OCI-LY3 (cell line): ENCODE measurements around the gene NRAP.

Experiments
- H2AFZ ChIP-seq: fragments of 200-600, 300-600 bp; shearing (Covaris generic); 2 replicates; pipeline ENCODE4 v1.6.0; 2014; ENCODE audit warnings: antibody characterized with exemption, low read depth, low read length
- H3K27ac ChIP-seq: fragments of 200-600, 300-600 bp; sonication (generic); 2 replicates; pipeline ENCODE4 v1.5.1; 2014; ENCODE audit warnings: mild to moderate bottlenecking, low read length, moderate library complexity, mixed read lengths
- H3K27me3 ChIP-seq: fragments of 200-600, 300-600 bp; sonication (generic); 2 replicates; pipeline ENCODE4 v1.6.1; 2014; ENCODE audit warnings: low read depth, low read length, mixed read lengths
- H3K36me3 ChIP-seq: fragments of 200-600, 300-600 bp; sonication (generic); replicated peaks from 2 replicates; pipeline ENCODE3; 2014; ENCODE audit warnings: low read depth, low read length, mixed read lengths
- H3K4me1 ChIP-seq: fragments of 300-600, 200-600 bp; sonication (generic); 2 replicates; pipeline ENCODE4 v1.6.1; 2014; ENCODE audit warnings: low read length, mixed read lengths
- H3K4me2 ChIP-seq: fragments of 200-600, 300-600 bp; sonication (generic); 2 replicates; pipeline ENCODE4 v1.6.1; 2014; ENCODE audit warnings: low read length, mixed read lengths
- H3K4me3 ChIP-seq: fragments of 300-600, 200-600 bp; sonication (generic); 2 replicates; pipeline ENCODE4 v1.5.1; 2014; ENCODE audit warnings: antibody characterized with exemption, mild to moderate bottlenecking, low read length, moderate library complexity
- H3K79me2 ChIP-seq: fragments of 300-600, 200-600 bp; shearing (Covaris generic); 2 replicates; pipeline ENCODE4 v1.6.1; 2014; ENCODE audit warnings: mild to moderate bottlenecking, low read length, mixed read lengths
- H3K9ac ChIP-seq: fragments of 300-600, 200-600 bp; shearing (Covaris generic); 2 replicates; pipeline ENCODE4 v1.6.0; 2014; ENCODE audit warnings: mild to moderate bottlenecking, low read length, moderate library complexity
- H3K9me3 ChIP-seq: fragments of 200-600, 300-600 bp; shearing (Covaris generic); 2 replicates; pipeline ENCODE4 v1.6.1; 2014; ENCODE audit warnings: low read length, mixed read lengths; ENCODE audit not compliant: insufficient read depth
- H4K20me1 ChIP-seq: fragments of 200-600, 300-600 bp; sonication (generic); 2 replicates; pipeline ENCODE4 v1.6.1; 2016; ENCODE audit warnings: low read length, mixed read lengths; ENCODE audit not compliant: insufficient read depth
- CTCF ChIP-seq: fragments of 200-600, 300-600 bp; sonication (generic); IDR thresholded peaks from 2 replicates; pipeline ENCODE4 v1.5.1; 2014; ENCODE audit warnings: antibody characterized with exemption, low read length, low read depth
- EZH2phosphoT487 ChIP-seq: fragments of 200-600 bp; shearing (Covaris generic); IDR thresholded peaks from 2 replicates; pipeline ENCODE4 v1.6.1; 2018; ENCODE audit warnings: antibody characterized with exemption, mixed run types, low read depth

Gene NRAP

GRCh38 chr10:113663908-113664307 is at the start of gene NRAP:
Gene NRAP (minus strand): TSS chr10:113664041. CDS start chr10:113663882, 159 bp downstream.
- H3K9me3 ChIP-seq = no peaks in the 10 kb centered on the region
- no peak within 1 kb of the TSS for H3K9ac ChIP-seq
- H3K36me3 ChIP-seq = no peaks in the 10 kb centered on the region
- TF ChIP-seq EZH2phosphoT487 = no peak
- TF ChIP-seq CTCF = no peak
- H3K27ac ChIP-seq = no peak within 1 kb of the TSS
- no peak within 1 kb of the TSS for H2AFZ ChIP-seq
- no peaks in the 10 kb centered on the region for H4K20me1 ChIP-seq
- H3K79me2 ChIP-seq = no peaks in the 10 kb centered on the region
- H3K4me3 ChIP-seq = no peak within 1 kb of the TSS
- no peak within 1 kb of the TSS for H3K4me2 ChIP-seq
- no peaks in the 10 kb centered on the region for H3K4me1 ChIP-seq
- H3K27me3 ChIP-seq = no peaks in the 10 kb centered on the region

- H3K36me3 ChIP-seq = no peaks in the 10 kb centered on the region
- H3K9me3 ChIP-seq = no peaks in the 10 kb centered on the region
- no peak overlapping the region for H2AFZ ChIP-seq
- no peak overlapping the region for H3K27ac ChIP-seq
- no peaks in the 10 kb centered on the region for H3K79me2 ChIP-seq
- no peak for TF ChIP-seq CTCF
- TF ChIP-seq EZH2phosphoT487 = no peak
- H4K20me1 ChIP-seq = peaks cover 11% of the 10 kb centered on the region
- H3K4me1 ChIP-seq = peaks cover 14% of the 10 kb centered on the region
- H3K4me2 ChIP-seq = no peak overlapping the region
- H3K27me3 ChIP-seq = peaks cover 7% of the 10 kb centered on the region; the same call in 1 of the 2 replicates
- H3K4me3 ChIP-seq = no peak overlapping the region
- no peak overlapping the region for H3K9ac ChIP-seq
Measured at GRCh38 chr10:113713640-113713982, 49.8 kb upstream of the NRAP start.

GRCh38 chr10:113712755-113713639 is 49.2 kb upstream of the NRAP start:
- H3K4me3 ChIP-seq = no peak overlapping the region
- no peak overlapping the region for H3K4me2 ChIP-seq
- no peak overlapping the region for H3K27ac ChIP-seq
- no peaks in the 10 kb centered on the region for H3K79me2 ChIP-seq
- H3K4me1 ChIP-seq = peaks cover 14% of the 10 kb centered on the region
- H3K27me3 ChIP-seq = peaks cover 7% of the 10 kb centered on the region; the same call in 1 of the 2 replicates
- H2AFZ ChIP-seq = no peak overlapping the region
- no peaks in the 10 kb centered on the region for H3K36me3 ChIP-seq
- H3K9ac ChIP-seq = no peak overlapping the region
- H4K20me1 ChIP-seq = peaks cover 11% of the 10 kb centered on the region
- no peak for TF ChIP-seq EZH2phosphoT487
- no peaks in the 10 kb centered on the region for H3K9me3 ChIP-seq

GRCh38 chr10:113712024-113712423 is 48.2 kb upstream of the NRAP start:
- Histone ChIP-seq H3K27me3 (peaks cover 5% of the 10 kb centered on the region; the same call in 1 of the 2 replicates), H3K4me3 (no peak overlapping the region)

More at GRCh38 chr10:113712024-113712423, 48.2 kb upstream of the NRAP start:
- H4K20me1 ChIP-seq = peaks cover 10% of the 10 kb centered on the region
- no peaks in the 10 kb centered on the region for H3K36me3 ChIP-seq
- no peak for TF ChIP-seq CTCF
- H3K79me2 ChIP-seq = no peaks in the 10 kb centered on the region
- no peak overlapping the region for H2AFZ ChIP-seq
- no peak overlapping the region for H3K4me2 ChIP-seq
- no peak overlapping the region for H3K27ac ChIP-seq
- no peaks in the 10 kb centered on the region for H3K9me3 ChIP-seq
- no peak overlapping the region for H3K9ac ChIP-seq
- H3K4me1 ChIP-seq = peaks cover 14% of the 10 kb centered on the region
